Panc1 (cell line): ENCODE data around the gene AATF. TPM values are rescaled to one million over a fixed set of nuclear protein-coding genes. Genes with fewer than 3 reads are reported as not detected.
A peak's percentile ranks its signal among the peaks of the same experiment; 100 is the strongest.

Source experiments
- ATAC-seq: fragments of 200-7000 bp; cut with Tn5 transposase; 2 replicates; pipeline ENCODE4 v1.9.1; 2020; ENCODE audit warnings: mild to moderate bottlenecking, moderate library complexity
- BruUV-seq: library from RNA; stranded (reverse); fragments of 400-500 nt; replicated peaks from 2 replicates; lab custom pipeline; 2021; lab: Mats Ljungman, UMichigan
- CTCF ChIA-PET: fragments of 300-600 bp; sonication (Branson Sonifier 250); formaldehyde crosslinking; loops from one replicate; lab custom pipeline; 2022; ENCODE audit warnings: antibody characterized with exemption; lab: Charles Lee
- POLR2A ChIA-PET: fragments of 300-600 bp; sonication (Branson Sonifier 250); formaldehyde crosslinking; loops from one replicate; lab custom pipeline; 2022; ENCODE audit warnings: antibody characterized with exemption; lab: Charles Lee
- DNase-seq: peaks from one replicate; pipeline ENCODE4 v3.0.0-alpha.2; 2010; ENCODE audit warnings: low read depth, low spot score
- H3K27ac ChIP-seq: 2 replicates; pipeline ENCODE4 v1.5.1; 2011; ENCODE audit warnings: mild to moderate bottlenecking, low read length, inconsistent platforms
- H3K27me3 ChIP-seq: fragments of 200-500 bp; sonication (Bioruptor generic); 2 replicates; pipeline ENCODE4 v1.6.0; 2014; ENCODE audit warnings: low read length, inconsistent platforms; ENCODE audit not compliant: control insufficient read depth, insufficient read depth
- H3K36me3 ChIP-seq: fragments of 200-500 bp; sonication (Bioruptor generic); 2 replicates; pipeline ENCODE4 v1.5.1; 2014; ENCODE audit warnings: inconsistent platforms, mild to moderate bottlenecking, low read length, moderate library complexity; ENCODE audit not compliant: control insufficient read depth, insufficient read depth
- H3K4me1 ChIP-seq: 2 replicates; pipeline ENCODE4 v1.5.1; 2011; ENCODE audit warnings: inconsistent platforms, mild to moderate bottlenecking, low read length, moderate library complexity; ENCODE audit not compliant: control insufficient read depth, insufficient read depth
- H3K4me3 ChIP-seq, 2 experiments: 2 replicates each; pipeline ENCODE4 v1.5.1; 2011 to 2012; ENCODE audit warnings: low read depth in 2 of 2, low read length in 2 of 2, mild to moderate bottlenecking in 2 of 2, inconsistent platforms in 1 of 2, moderate library complexity in 1 of 2
- H3K9me3 ChIP-seq: fragments of 200-500 bp; sonication (Bioruptor generic); 2 replicates; pipeline ENCODE4 v1.5.1; 2014; ENCODE audit warnings: low read depth, mild to moderate bottlenecking, inconsistent platforms, low read length, moderate library complexity; ENCODE audit not compliant: control insufficient read depth, insufficient read depth
- POLR2AphosphoS5 ChIP-seq: IDR thresholded peaks from 2 replicates; pipeline ENCODE4 v1.6.1; 2012; ENCODE audit warnings: mild to moderate bottlenecking, low read depth, low read length, moderate library complexity
- REST ChIP-seq, 2 experiments: IDR thresholded peaks; 2 replicates each; pipeline ENCODE4 v1.6.1; 2011 to 2012; ENCODE audit warnings: low read depth in 2 of 2, control low read depth in 1 of 2, low read length in 1 of 2, mild to moderate bottlenecking in 1 of 2, moderate library complexity in 1 of 2; ENCODE audit not compliant: insufficient read depth in 1 of 2
- SIN3A ChIP-seq: IDR thresholded peaks from 2 replicates; pipeline ENCODE4 v1.6.1; 2012; ENCODE audit warnings: low read depth, mild to moderate bottlenecking, low read length, moderate library complexity, borderline replicate concordance; ENCODE audit not compliant: insufficient read depth
- TCF7L2 ChIP-seq: IDR thresholded peaks from 2 replicates; pipeline ENCODE4 v1.6.1; 2011; ENCODE audit warnings: mild to moderate bottlenecking, low read depth, low read length, inconsistent platforms
- in situ Hi-C: cut with HindIII; loops from 2 replicates; pipeline ENCODE4 v1.10.0; 2016; ENCODE audit warnings: low sequenced_read_pairs, low pct_unique_long_range_greater_than_20kb
- intact Hi-C: fragments of 100-400 bp; cut with micrococcal nuclease; formaldehyde crosslinking; loops from one replicate; pipeline ENCODE4 v1.10.0; 2022; ENCODE audit not compliant: unreplicated experiment
- total RNA-seq: library from RNA; stranded (reverse); gene quantifications from one replicate; pipeline ENCODE4 v1.2.1, GENCODE V29; 2021; ENCODE audit not compliant: unreplicated experiment
- TF ChIP-seq, protein P1 (sequence below): fragments of 450-650 bp; IDR thresholded peaks from 2 replicates; pipeline ENCODE4 v1.5.1; 2017; ENCODE audit warnings: mild to moderate bottlenecking

AATF gene
- total RNA-seq, 1 experiment from 2014 or later, result 58.1 TPM

DNA sequence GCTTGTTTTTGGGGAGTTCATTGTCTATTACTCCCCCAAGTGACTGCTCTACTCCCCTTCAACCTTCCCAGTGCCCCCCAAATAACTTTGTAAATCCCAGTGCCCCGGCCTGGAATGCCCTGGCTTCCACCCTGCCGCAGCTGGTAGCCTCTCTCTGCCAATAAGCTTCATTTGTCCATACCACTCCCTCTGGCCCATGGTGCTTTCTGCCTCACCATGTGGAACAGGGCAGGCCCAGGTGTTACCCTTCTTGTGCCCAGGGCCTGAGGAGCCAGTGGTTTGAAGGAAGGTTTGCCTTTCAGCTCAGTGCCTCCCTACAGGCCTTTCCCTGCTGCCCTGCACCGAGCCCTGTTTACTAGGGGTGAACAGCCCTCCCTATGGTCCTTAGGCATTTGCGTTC, 134.2 kb downstream of the AATF start:
- intact Hi-C loops (no loop called here), in situ Hi-C loops (no loop called here)
- CTCF ChIA-PET, result no interaction called here
- Histone ChIP-seq H3K27ac (no peak overlapping the region), H3K36me3 (no peaks in the 10 kb centered on the region), H3K4me3 (no peak overlapping the region), H3K4me1 (no peaks in the 10 kb centered on the region), H3K9me3 (no peaks in the 10 kb centered on the region), H3K27me3 (no peaks in the 10 kb centered on the region)
- POLR2A ChIA-PET, result no interaction called here
- ATAC-seq (peak; percentile 33; the same call in 1 of the 2 replicates), DNase-seq (no peak)
- no TSS peak for BruUV-seq
- TF ChIP-seq TCF7L2 (no peak), REST (IDR thresholded peaks at IDR 0.05; ENCODE audit: insufficient read depth in 1 of 2, low read depth in 2 of 2, low read length in 1 of 2) (no peak), POLR2AphosphoS5 (no peak), SIN3A (no peak)
- TF ChIP-seq, protein P1, sequence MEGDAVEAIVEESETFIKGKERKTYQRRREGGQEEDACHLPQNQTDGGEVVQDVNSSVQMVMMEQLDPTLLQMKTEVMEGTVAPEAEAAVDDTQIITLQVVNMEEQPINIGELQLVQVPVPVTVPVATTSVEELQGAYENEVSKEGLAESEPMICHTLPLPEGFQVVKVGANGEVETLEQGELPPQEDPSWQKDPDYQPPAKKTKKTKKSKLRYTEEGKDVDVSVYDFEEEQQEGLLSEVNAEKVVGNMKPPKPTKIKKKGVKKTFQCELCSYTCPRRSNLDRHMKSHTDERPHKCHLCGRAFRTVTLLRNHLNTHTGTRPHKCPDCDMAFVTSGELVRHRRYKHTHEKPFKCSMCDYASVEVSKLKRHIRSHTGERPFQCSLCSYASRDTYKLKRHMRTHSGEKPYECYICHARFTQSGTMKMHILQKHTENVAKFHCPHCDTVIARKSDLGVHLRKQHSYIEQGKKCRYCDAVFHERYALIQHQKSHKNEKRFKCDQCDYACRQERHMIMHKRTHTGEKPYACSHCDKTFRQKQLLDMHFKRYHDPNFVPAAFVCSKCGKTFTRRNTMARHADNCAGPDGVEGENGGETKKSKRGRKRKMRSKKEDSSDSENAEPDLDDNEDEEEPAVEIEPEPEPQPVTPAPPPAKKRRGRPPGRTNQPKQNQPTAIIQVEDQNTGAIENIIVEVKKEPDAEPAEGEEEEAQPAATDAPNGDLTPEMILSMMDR, result no peak

DNA sequence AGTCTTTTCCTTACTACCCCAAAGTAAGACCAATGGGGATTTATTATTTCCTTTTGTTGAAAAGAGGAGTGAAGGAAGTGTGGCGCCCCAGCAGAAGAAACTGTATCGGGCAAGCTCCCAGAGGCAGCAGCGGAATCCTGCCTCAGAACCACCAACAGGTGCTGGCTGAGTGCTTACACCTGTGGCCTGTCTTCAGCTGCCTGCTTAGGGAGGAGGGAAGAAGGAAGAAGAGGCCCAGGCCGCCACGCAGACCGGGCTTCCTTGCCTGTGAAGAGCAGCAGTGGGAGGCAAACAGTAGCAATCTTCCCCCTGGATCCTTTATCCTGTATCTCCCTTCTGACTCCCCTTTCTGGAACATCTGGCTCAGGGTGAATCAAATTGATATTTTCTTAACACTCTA, 134.7 kb downstream of the AATF start:
- CTCF ChIA-PET, result no interaction called here
- no peaks in the 10 kb centered on the region for H3K9me3 ChIP-seq
- H3K4me1 ChIP-seq, result no peaks in the 10 kb centered on the region
- no TSS peak for BruUV-seq
- ATAC-seq (no peak), DNase-seq (no peak)
- TF ChIP-seq TCF7L2 (no peak), POLR2AphosphoS5 (no peak), REST (IDR thresholded peaks at IDR 0.05; ENCODE audit: insufficient read depth in 1 of 2, low read depth in 2 of 2, low read length in 1 of 2) (no peak), SIN3A (no peak)
- TF ChIP-seq, protein P1, result no peak
- no peak overlapping the region for H3K27ac ChIP-seq
- no peaks in the 10 kb centered on the region for H3K36me3 ChIP-seq
- intact Hi-C loops, result no loop called here
- no peak overlapping the region for H3K4me3 ChIP-seq
- H3K27me3 ChIP-seq, result no peaks in the 10 kb centered on the region
- in situ Hi-C loops, result no loop called here
- POLR2A ChIA-PET, result no interaction called here
